ENCODE data around the gene WWOX.

The WWOX gene

GRCh38 chr16:78985716-78986605 lies 886.5 kb downstream of the WWOX start:
- DNase-seq: no peak

DNA sequence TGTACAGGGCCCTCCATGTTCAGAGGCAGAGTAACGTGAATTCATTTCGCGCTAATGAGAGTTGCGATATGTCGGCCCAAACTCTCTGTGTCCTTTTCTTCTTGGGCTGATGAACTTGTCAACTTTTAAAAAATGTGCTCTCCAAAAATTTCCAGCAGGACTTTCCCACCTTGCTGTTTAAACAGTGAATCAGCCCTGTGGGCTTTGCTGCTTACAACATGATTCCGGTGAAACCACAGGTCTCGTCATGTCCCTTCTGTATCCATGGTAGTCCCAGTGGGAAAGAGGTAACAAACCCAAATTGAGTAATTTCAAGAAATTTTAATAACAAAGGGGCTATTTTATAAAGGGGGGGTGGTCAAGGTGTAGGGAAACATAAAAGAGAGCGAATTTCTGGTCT lies 888.2 kb downstream of the WWOX start:
- no peak for DNase-seq

GRCh38 chr16:78988361-78988969 lies 889.0 kb downstream of the WWOX start:
- no peak for DNase-seq

DNA sequence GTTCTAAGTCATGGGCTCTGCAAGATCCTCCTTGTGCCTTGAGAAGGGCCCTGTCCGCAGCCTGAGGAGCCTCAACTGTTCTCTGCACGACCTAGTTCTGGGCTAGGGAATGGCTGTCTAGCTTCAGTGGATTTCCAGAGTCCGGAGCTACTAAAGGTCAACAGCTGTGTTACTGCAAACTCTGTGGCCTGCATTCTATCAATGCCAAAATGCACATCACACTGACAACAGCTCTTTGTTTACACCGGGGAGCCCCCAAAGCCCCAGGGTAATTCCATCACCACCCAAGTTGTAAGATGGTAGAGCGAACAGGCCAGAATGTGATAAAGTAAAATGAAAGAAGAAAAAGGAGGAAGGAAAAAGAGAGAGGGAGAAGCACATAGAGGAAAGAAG lies 890.9 kb downstream of the WWOX start:
- DNase-seq: no peak

DNA sequence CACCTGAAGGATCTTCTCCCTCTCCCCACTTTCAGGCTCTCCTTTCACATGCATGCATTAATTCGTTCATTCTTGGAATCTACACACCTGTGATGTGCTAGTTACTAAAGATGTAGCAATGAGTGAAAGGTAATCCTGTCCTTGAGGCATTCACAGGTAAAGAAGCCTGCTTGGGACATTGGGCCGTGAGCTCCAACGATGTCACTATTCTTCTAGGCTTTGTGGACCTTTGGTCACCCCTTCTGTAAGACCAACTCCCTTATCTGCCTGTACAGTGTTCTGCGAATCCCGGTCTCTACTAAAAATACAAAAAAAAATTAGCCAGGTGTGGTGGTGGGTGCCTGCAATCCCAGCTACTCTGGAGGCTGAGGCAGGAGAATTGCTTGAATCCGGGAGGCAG lies 892.5 kb downstream of the WWOX start:
- DNase-seq: no peak

DNA sequence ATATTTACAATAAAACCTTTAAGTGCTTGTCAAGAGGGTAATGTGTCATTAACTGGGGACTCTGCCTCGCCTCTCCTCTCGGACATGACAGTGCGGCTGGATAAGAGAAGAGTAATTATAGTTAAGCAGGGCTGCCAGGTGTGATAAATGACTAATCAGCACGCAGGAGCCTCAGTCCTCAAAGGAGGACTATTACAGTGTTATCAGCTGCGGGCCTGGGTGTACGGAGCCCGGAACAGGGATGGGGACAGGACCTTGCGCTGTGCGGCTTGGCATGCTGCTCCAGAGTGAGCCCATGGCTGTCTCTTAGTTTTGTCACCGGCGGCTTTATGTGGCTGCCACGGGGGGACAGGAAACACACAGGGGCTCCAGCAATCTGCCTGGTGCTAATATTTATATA lies 893.9 kb downstream of the WWOX start:
- DNase-seq: no peak

DNA sequence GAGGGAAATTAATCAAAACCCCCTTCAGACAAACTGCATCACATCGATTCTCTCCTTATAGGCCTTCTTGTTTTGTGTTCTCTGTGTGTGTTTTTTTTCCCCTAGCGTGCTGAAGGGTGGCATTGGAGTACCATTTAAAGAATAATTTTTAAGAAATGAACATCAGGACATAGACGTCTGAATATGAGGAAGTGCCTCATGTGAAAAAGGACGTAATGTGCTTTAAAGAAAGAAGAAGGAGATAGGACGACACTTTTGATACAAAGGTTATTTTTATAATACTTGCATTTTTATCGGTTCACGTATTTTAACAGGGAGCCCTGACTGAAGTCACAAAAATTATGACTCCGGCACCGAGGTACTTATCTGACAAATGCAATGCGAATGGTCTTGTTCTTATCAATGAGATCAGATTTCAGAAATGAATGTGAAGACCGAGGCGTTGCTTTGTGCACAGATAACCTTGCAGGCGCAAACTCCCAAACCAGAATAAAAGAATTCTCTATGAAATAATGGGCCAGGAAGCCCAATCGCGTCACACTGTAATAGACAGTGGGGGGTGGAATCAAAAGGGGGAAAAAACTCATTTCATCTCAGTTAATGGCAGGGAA lies 894.8 kb downstream of the WWOX start:
- no peak for DNase-seq

DNA sequence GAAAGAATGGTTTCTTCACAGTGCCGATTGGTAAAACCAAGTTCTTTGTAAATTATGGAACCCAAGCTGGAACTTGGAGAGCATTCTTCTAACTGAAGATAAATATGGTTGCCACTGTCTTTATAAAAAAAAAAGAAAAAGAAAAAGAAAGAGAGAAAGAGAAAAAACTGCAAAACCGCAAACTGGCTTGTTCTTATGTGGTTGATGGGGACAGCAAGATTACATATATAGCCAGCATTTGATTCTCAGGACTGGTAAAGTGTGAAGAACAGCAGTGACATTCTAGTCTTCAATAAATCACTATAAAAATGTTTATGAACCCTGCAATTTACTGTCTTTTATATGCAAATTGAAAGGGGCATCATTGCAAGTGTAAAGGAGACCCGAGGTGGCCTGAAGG lies 896.0 kb downstream of the WWOX start:
- DNase-seq: no peak

DNA sequence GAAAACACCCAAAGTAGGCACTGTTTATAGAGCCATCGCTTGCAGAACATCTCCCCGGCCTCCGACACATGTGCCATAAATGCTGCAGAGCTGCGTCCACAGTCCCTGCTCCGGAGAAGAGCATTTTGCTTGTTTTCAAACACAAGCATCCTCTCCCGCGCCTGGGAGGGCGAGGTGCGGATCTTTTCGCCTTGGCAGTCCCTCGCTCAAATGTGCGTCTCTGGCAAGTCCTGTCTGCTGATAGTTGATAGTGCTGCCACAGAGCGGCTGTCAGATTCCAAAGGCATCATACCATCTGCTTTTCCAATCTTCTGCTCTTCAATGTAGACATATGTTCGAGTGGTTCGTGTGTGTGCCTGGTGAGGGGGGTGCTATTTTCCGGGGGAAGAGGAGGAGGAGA lies 897.3 kb downstream of the WWOX start:
- DNase-seq: no peak

DNA sequence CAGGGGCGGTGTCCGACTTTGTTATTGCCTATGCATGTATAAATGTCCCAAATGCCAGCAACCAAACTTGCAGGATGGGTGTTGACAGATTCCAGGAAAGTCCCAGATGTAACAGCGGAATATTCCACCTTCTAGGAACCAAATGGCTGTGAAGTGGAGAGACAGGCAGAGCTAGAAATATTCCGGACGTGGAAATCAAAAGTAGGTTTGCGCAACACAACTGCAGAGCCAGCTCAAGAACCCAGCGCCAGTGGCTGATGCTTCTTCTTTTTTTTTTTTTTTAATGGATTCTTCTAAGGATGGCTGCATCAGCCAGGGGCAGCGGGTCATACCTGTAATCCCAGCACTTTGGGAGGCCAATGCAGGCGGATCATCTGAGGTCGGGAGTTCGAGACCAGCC lies 899.4 kb downstream of the WWOX start:
- no peak for DNase-seq

DNA sequence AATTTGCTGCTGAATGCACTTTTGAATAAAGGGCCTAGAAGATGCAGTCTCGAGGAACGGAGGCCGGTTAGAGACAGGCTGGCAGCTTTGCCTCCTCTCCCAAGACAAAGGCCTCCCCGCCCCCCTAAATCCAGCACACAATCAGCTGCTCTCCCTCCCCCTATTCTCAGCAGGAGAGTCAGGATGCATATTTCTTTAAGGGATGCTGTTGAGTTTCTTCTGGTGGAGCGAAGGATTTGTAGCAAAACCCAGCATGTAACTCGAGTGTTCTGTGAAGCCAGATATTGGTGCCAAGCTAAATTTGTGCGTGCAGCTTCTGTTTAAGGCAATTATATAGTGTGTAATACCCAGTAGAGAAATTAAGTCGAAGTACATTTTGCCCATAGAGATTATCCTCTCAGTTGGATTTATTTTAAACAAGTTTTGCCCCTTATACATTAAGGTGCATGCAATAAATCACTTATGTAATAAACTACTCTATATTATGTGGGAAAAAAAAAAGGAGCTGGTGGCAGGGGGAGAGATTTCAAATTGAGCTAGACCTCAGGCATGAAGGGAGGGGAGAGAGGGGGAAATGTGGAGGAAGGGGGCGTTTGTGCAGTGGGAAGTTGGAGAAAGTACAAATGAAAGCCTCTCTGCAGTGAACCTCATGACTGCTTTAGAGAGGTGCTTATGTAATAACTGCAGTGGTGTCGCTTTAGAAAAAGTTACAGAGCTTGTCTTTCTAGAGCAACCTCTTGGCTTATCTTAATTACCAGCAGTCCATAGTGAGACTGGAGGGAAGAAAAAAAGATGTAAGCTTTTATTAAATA lies 901.9 kb downstream of the WWOX start:
- DNase-seq: no peak

- no peak for DNase-seq
Measured at GRCh38 chr16:79003026-79003609, 903.7 kb downstream of the WWOX start.

DNA sequence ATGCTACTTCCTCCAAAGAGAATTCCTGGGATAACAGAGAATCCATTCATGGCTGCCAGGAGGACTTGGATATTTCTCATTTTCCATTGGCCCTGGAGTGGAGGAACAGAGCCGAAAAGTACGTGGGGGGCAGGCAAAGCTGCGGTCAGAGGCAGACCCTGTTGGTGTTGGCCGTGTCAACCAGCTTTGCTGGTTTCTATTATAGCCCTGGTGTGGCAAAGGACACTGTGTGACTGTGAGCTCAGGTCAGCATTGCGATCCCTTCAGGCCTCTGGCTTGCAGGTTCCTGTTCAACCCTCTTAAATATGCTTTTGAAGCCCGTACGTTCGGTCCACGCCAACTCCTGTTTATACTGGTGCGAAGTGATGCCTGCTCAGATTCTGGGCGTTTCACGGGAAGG lies 904.9 kb downstream of the WWOX start:
- DNase-seq: no peak

DNA sequence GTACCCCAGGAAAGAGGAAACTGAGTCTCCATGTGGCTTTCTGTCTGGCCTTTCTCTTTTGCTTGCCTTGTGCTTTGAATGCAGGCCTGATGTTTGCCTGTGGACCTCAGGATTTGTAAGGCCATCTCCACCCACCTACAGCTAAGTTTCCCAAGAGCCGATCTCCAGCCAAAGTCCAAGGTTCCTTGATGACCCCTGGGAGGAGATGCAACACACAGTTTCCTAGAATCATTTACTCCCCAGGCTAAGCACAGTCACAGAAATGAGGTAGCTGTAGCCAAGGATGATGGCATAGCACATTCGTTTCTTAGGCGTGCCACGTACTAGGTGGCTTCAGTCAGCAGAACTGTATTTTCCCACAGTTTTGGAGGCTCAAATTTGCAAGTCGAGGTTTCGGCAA lies 905.6 kb downstream of the WWOX start:
- no peak for DNase-seq

DNA sequence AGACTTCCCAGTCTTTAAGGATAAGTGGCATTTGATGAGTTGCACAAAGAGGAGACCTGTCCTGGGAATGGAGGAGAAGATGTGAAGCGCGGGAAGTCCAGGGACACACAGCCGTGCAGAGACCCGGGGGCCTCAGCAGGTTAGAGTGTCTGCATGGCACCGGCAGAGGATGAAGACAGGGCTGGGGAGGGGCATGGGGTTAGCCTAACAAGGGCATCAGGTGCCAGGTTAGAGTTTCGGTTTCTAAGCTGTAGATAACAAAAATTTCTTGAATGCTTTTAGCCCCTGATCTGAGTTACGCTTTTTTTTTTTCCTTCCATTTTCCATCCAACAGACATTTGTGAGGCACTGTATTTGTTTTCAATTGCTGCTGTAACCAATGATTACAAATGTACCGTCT lies 906.8 kb downstream of the WWOX start:
- no peak for DNase-seq

GRCh38 chr16:79006765-79007164 lies 907.3 kb downstream of the WWOX start:
- peak; percentile 12 for DNase-seq

DNA sequence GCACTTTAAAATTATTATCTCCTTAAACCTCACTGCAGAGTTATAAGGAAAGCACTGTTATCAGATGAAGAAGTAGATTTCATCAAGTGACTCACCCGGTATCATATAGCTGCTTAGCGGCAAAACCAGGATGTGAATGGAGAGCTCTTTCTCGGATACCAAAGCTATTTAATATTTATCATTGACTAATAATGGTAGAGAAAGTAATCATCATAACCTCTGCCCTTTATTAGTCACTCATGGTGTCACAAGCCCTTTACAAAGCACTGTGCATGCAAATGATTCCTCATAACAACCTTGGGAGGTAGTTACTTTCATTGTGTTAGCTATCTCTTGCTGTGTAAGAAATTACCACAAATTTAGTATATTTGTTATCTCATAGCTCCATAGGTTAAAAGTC lies 908.2 kb downstream of the WWOX start:
- DNase-seq: peak; percentile 17

DNA sequence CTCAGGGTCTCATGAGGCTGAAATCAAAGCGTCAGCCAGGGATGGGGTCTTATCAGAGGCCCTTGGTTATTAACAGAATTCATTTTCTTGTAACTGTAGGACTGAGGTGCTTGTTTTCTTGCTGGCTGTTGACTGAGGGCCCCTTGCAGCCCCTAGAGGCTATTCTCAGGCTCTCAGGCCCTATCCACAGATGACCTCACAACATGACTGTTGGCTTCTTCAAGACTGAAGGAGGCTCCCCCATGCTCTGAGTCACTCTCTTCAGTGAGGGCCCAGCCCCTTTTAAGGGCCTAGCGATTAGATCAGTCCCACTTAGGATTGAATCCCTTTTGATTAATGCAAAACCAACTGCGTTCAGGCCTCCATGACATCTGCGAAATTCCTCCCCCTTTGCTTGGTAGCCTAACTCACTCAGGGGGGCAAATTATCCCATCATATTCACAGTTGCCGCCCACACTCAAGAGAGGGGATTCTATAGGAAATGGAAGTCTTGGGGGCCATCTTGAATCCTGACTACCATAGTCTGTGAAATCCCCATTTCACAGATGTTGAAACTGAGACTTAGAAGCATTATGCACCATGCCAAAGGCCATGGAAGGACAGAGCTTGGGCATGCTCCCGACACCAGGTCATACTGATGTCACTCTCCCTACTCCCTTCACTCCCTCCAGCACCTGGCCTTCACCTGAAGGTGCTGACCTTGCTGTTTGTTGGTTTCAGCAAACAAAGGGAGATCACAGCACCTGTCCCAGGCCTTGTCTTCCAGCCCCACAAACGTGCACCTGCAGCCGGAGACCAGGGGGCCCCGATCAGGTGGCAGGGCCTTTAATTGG lies 908.8 kb downstream of the WWOX start:
- peak; percentile 22 for DNase-seq

DNA sequence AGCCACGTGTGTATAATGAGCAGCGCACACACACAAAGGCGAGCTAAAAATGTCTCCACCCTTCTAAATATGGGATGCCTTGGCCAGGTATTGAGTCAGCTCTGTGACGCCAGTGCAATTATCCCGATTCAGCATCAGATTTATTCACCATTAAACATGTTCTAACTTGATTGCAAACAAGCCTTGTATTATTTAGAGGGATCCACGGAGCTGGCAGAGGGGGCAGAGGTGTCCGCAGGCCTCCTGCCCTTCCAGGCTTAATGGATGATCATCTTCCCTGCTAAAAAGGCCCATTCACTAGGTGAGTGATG lies 909.4 kb downstream of the WWOX start:
- DNase-seq: no peak

DNA sequence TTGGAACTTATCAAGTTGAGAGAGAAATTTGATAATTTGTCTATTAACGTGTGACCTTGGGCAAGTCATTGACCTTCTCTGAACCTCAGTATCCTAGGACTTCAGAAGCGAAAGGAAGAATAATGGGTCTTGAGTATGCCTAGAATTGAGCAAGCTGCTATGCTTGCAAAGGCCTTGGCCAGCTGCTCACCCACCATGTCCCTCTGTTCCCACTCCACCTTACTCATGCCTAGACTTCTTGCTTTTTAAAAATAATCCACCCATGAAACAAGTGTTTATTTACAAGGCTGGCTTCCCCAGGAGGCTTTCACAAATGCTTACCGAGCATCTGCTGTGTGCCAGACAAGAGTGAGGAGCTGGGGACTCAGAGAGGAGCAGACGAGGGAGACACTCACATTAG lies 910.4 kb downstream of the WWOX start:
- no peak for DNase-seq

GRCh38 chr16:79011282-79011681 lies 911.8 kb downstream of the WWOX start:
- DNase-seq: no peak

Data from stimulated activated CD4-positive, alpha-beta T cell treated with anti-CD3 and anti-CD28 coated beads, Interleukin-4, amount 100 ng/mL, for 24 hours (primary cell).